Neural cell (in vitro differentiated cells): ENCODE data around the gene INPP4B. TPM values are rescaled to one million over a fixed set of nuclear protein-coding genes. Genes with fewer than 3 reads are reported as not detected.

Experiments used
- H2AFZ ChIP-seq: fragments of 200-600, 300-800 bp; sonication (generic), shearing (Covaris generic); 2 replicates; pipeline ENCODE4 v1.6.0; 2014; ENCODE audit warnings: low read depth, mild to moderate bottlenecking, antibody characterized with exemption, low read length, moderate library complexity
- H3F3A ChIP-seq: fragments of 200-600 bp; shearing (Covaris generic); 2 replicates; pipeline ENCODE4 v1.6.1; 2016; ENCODE audit warnings: mild to moderate bottlenecking, moderate library complexity, mixed read lengths, antibody characterized with exemption, low read length; ENCODE audit not compliant: insufficient read depth, poor library complexity, severe bottlenecking
- H3K27ac ChIP-seq: fragments of 200-600, 300-800 bp; sonication (generic), shearing (Covaris generic); 2 replicates; pipeline ENCODE4 v1.5.1; 2014; ENCODE audit warnings: mild to moderate bottlenecking, low read length, moderate library complexity
- H3K27me3 ChIP-seq: fragments of 300-800, 200-600 bp; sonication (generic), shearing (Covaris generic); 2 replicates; pipeline ENCODE4 v1.6.0; 2014; ENCODE audit warnings: mild to moderate bottlenecking, low read depth, low read length, moderate library complexity; ENCODE audit not compliant: insufficient read depth
- H3K36me3 ChIP-seq: fragments of 300-800, 200-600 bp; sonication (generic), shearing (Covaris generic); 2 replicates; pipeline ENCODE4 v1.5.1; 2014; ENCODE audit warnings: mild to moderate bottlenecking, antibody characterized with exemption, low read length, moderate library complexity; ENCODE audit not compliant: insufficient read depth
- H3K4me2 ChIP-seq: fragments of 300-800, 200-600 bp; sonication (generic), shearing (Covaris generic); 2 replicates; pipeline ENCODE4 v1.6.0; 2014; ENCODE audit warnings: mild to moderate bottlenecking, low read length
- H3K4me3 ChIP-seq: fragments of 300-800, 200-600 bp; sonication (generic), shearing (Covaris generic); 2 replicates; pipeline ENCODE4 v1.5.1; 2014; ENCODE audit warnings: mild to moderate bottlenecking, low read length, moderate library complexity
- H3K79me2 ChIP-seq: fragments of 200-600 bp; shearing (Covaris generic); replicated peaks from 2 replicates; pipeline ENCODE4 v1.6.0; 2014; ENCODE audit warnings: mild to moderate bottlenecking, low read length, moderate library complexity; ENCODE audit not compliant: insufficient read depth
- H3K9ac ChIP-seq: fragments of 300-800, 200-600 bp; sonication (generic), shearing (Covaris generic); 2 replicates; pipeline ENCODE4 v1.6.1; 2016; ENCODE audit warnings: mild to moderate bottlenecking, low read length, mixed read lengths
- H3K9me2 ChIP-seq: fragments of 200-600 bp; shearing (Covaris generic); 2 replicates; pipeline ENCODE4 v1.6.1; 2016; ENCODE audit warnings: mild to moderate bottlenecking, low read length, mixed read lengths; ENCODE audit not compliant: insufficient read depth
- H3K9me3 ChIP-seq: fragments of 200-600, 300-800 bp; sonication (generic), shearing (Covaris generic); 2 replicates; pipeline ENCODE4 v1.6.1; 2016; ENCODE audit warnings: mild to moderate bottlenecking, mixed run types, low read length, moderate library complexity, mixed read lengths
- H4K20me1 ChIP-seq: fragments of 200-600 bp; shearing (Covaris generic); 2 replicates; pipeline ENCODE4 v1.6.1; 2016; ENCODE audit warnings: mild to moderate bottlenecking, mixed run types; ENCODE audit not compliant: insufficient read depth
- EP300 ChIP-seq: fragments of 450-650 bp; conservative IDR thresholded peaks from 2 replicates; pipeline ENCODE4 v1.6.1; 2014; ENCODE audit warnings: antibody characterized with exemption, mild to moderate bottlenecking, moderate library complexity; ENCODE audit not compliant: poor library complexity, severe bottlenecking
- EZH2 ChIP-seq: fragments of 200-600, 300-800 bp; shearing (Covaris generic), sonication (generic); IDR thresholded peaks from 2 replicates; pipeline ENCODE4 v1.6.1; 2014; ENCODE audit warnings: antibody characterized with exemption, low read length, borderline replicate concordance, mild to moderate bottlenecking; ENCODE audit not compliant: insufficient read depth, poor library complexity, severe bottlenecking
- MXI1 ChIP-seq: fragments of 450-650 bp; conservative IDR thresholded peaks from 2 replicates; pipeline ENCODE4 v1.6.1; 2014; ENCODE audit warnings: antibody characterized with exemption, mild to moderate bottlenecking; ENCODE audit not compliant: poor library complexity, severe bottlenecking
- POLR2AphosphoS5 ChIP-seq: IDR thresholded peaks from 2 replicates; pipeline ENCODE4 v1.6.1; 2012
- RAD21 ChIP-seq: fragments of 450-650 bp; conservative IDR thresholded peaks from 2 replicates; pipeline ENCODE4 v1.6.1; 2014; ENCODE audit warnings: antibody characterized with exemption, mild to moderate bottlenecking, moderate library complexity
- SMC3 ChIP-seq: fragments of 450-650 bp; conservative IDR thresholded peaks from 2 replicates; pipeline ENCODE4 v1.6.1; 2014; ENCODE audit warnings: antibody characterized with exemption, mild to moderate bottlenecking, moderate library complexity; ENCODE audit not compliant: poor library complexity
- TAF1 ChIP-seq: IDR thresholded peaks from 2 replicates; pipeline ENCODE4 v1.6.1; 2012; ENCODE audit warnings: low read depth
- polyA plus RNA-seq: library from polyadenylated mRNA; depleted of rRNA; stranded (reverse); fragments of >200 nt; gene quantifications from 2 replicates; pipeline ENCODE4 v1.2.3, GENCODE V29; 2014
- TF ChIP-seq, protein P1 (sequence below): IDR thresholded peaks from 2 replicates; pipeline ENCODE4 v1.6.1; 2012; ENCODE audit warnings: borderline replicate concordance
- TF ChIP-seq, protein P2 (sequence below): fragments of 450-650 bp; IDR thresholded peaks from 2 replicates; pipeline ENCODE4 v1.5.1; 2014; ENCODE audit warnings: antibody characterized with exemption, mild to moderate bottlenecking, moderate library complexity; ENCODE audit not compliant: poor library complexity, severe bottlenecking

INPP4B gene
- polyA plus RNA-seq, 1 donor from 2014 or later, result 0.30 TPM

DNA sequence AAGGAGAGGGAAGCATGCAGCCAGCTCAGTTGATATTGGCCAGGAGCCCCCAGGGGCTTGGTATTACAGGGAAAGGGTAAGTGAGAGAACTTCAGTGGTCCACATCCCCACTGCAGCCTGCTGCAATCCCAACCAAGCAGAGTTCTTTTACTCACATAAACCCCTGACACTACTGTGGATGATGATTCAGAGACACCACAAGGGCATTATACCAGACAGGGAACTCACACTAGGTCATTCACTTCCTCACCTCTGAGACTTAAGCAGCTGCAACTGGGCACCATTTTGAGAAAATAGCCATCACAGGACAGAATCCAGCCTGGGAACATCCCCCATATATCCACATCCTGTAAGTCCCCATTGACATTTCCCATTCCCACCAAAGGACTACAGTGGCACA is 248.0 kb downstream of the INPP4B start:
- Histone ChIP-seq H2AFZ (no peak overlapping the region), H3K36me3 (no peaks in the 10 kb centered on the region), H4K20me1 (no peaks in the 10 kb centered on the region), H3K9ac (no peak overlapping the region), H3K9me2 (no peaks in the 10 kb centered on the region), H3K79me2 (no peaks in the 10 kb centered on the region), H3K4me2 (no peak overlapping the region), H3K27me3 (no peaks in the 10 kb centered on the region), H3K27ac (no peak overlapping the region), H3K4me3 (no peak overlapping the region), H3F3A (no peaks in the 10 kb centered on the region), H3K9me3 (no peaks in the 10 kb centered on the region)
- TF ChIP-seq RAD21 (no peak), MXI1 (no peak), POLR2AphosphoS5 (no peak), SMC3 (no peak), EZH2 (no peak), TAF1 (no peak), EP300 (no peak)
- TF ChIP-seq, protein P1, sequence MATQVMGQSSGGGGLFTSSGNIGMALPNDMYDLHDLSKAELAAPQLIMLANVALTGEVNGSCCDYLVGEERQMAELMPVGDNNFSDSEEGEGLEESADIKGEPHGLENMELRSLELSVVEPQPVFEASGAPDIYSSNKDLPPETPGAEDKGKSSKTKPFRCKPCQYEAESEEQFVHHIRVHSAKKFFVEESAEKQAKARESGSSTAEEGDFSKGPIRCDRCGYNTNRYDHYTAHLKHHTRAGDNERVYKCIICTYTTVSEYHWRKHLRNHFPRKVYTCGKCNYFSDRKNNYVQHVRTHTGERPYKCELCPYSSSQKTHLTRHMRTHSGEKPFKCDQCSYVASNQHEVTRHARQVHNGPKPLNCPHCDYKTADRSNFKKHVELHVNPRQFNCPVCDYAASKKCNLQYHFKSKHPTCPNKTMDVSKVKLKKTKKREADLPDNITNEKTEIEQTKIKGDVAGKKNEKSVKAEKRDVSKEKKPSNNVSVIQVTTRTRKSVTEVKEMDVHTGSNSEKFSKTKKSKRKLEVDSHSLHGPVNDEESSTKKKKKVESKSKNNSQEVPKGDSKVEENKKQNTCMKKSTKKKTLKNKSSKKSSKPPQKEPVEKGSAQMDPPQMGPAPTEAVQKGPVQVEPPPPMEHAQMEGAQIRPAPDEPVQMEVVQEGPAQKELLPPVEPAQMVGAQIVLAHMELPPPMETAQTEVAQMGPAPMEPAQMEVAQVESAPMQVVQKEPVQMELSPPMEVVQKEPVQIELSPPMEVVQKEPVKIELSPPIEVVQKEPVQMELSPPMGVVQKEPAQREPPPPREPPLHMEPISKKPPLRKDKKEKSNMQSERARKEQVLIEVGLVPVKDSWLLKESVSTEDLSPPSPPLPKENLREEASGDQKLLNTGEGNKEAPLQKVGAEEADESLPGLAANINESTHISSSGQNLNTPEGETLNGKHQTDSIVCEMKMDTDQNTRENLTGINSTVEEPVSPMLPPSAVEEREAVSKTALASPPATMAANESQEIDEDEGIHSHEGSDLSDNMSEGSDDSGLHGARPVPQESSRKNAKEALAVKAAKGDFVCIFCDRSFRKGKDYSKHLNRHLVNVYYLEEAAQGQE, result no peak
- TF ChIP-seq, protein P2, sequence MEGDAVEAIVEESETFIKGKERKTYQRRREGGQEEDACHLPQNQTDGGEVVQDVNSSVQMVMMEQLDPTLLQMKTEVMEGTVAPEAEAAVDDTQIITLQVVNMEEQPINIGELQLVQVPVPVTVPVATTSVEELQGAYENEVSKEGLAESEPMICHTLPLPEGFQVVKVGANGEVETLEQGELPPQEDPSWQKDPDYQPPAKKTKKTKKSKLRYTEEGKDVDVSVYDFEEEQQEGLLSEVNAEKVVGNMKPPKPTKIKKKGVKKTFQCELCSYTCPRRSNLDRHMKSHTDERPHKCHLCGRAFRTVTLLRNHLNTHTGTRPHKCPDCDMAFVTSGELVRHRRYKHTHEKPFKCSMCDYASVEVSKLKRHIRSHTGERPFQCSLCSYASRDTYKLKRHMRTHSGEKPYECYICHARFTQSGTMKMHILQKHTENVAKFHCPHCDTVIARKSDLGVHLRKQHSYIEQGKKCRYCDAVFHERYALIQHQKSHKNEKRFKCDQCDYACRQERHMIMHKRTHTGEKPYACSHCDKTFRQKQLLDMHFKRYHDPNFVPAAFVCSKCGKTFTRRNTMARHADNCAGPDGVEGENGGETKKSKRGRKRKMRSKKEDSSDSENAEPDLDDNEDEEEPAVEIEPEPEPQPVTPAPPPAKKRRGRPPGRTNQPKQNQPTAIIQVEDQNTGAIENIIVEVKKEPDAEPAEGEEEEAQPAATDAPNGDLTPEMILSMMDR, result no peak

DNA sequence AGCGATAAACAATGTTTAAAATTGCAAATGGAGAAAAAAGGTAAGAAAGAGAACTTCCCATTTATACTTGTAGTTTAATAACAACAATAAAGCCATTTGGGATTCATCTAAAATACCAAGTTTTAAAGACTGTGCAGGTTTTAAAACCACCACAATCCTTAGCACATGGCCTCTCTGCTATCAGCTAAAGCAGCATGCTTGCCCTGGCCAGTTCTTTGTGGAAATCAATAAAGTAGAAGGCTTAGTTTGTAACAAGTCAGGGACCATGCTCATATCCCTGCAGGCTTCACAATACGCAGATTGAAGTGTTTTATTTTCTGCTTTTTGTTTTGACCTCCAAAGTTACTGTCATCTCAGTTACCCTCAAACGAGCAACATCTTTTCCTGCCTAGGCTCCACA is 249.5 kb downstream of the INPP4B start:
- no peak overlapping the region for H3K4me3 ChIP-seq
- H3K9ac ChIP-seq, result no peak overlapping the region
- no peak overlapping the region for H3K4me2 ChIP-seq
- H3K27ac ChIP-seq, result no peak overlapping the region
- no peaks in the 10 kb centered on the region for H3K36me3 ChIP-seq
- no peak overlapping the region for H2AFZ ChIP-seq
- H3K9me3 ChIP-seq, result no peaks in the 10 kb centered on the region
- TF ChIP-seq EZH2, result no peak
- no peak for TF ChIP-seq POLR2AphosphoS5
- TF ChIP-seq EP300, result no peak
- TF ChIP-seq RAD21, result no peak
- TF ChIP-seq TAF1, result no peak
- TF ChIP-seq, protein P2, result no peak
- TF ChIP-seq, protein P1, result no peak
- no peak for TF ChIP-seq MXI1
- no peak for TF ChIP-seq SMC3
- no peaks in the 10 kb centered on the region for H3K27me3 ChIP-seq
- H3K79me2 ChIP-seq, result no peaks in the 10 kb centered on the region
- H4K20me1 ChIP-seq, result no peaks in the 10 kb centered on the region
- H3K9me2 ChIP-seq, result no peaks in the 10 kb centered on the region
- no peaks in the 10 kb centered on the region for H3F3A ChIP-seq
